Activated naive CD4-positive, alpha-beta T cell treated with anti-CD3 and anti-CD28 coated beads, Interleukin-2, amount 10 ng/mL, durations not matched to agents 7 days and 5 days (primary cell): ENCODE results near the gene PRSS2.
"Not testable (repeated sequence)": the region's sequence is repeated elsewhere in the genome, so short reads cannot be mapped to it uniquely, and the experiment has no call there.

ENCODE experiments used
- CTCF ChIA-PET: fragments of 350-600 bp; sonication (Branson Sonifier 250); formaldehyde crosslinking; loops from one replicate; lab custom pipeline; 2021; ENCODE audit warnings: antibody characterized with exemption; lab: Charles Lee
- DNase-seq: peaks from one replicate; pipeline ENCODE4 v3.0.0-alpha.2; 2020
- H3K27ac Mint-ChIP-seq: one replicate; pipeline ENCODE4 v1.8.0; 2021; ENCODE audit warnings: mild to moderate bottlenecking, moderate library complexity, mixed read lengths
- H3K27me3 Mint-ChIP-seq: one replicate; pipeline ENCODE4 v1.8.0; 2021; ENCODE audit warnings: mild to moderate bottlenecking, mixed read lengths
- H3K36me3 Mint-ChIP-seq: one replicate; pipeline ENCODE4 v1.8.0; 2021; ENCODE audit warnings: mixed read lengths
- H3K4me1 Mint-ChIP-seq: one replicate; pipeline ENCODE4 v1.8.0; 2021; ENCODE audit warnings: mixed read lengths
- H3K4me3 Mint-ChIP-seq: one replicate; pipeline ENCODE4 v1.8.0; 2021; ENCODE audit warnings: mild to moderate bottlenecking, moderate library complexity, mixed read lengths
- H3K9me3 Mint-ChIP-seq: one replicate; pipeline ENCODE4 v1.8.0; 2021; ENCODE audit warnings: mixed read lengths

PRSS2 gene

DNA sequence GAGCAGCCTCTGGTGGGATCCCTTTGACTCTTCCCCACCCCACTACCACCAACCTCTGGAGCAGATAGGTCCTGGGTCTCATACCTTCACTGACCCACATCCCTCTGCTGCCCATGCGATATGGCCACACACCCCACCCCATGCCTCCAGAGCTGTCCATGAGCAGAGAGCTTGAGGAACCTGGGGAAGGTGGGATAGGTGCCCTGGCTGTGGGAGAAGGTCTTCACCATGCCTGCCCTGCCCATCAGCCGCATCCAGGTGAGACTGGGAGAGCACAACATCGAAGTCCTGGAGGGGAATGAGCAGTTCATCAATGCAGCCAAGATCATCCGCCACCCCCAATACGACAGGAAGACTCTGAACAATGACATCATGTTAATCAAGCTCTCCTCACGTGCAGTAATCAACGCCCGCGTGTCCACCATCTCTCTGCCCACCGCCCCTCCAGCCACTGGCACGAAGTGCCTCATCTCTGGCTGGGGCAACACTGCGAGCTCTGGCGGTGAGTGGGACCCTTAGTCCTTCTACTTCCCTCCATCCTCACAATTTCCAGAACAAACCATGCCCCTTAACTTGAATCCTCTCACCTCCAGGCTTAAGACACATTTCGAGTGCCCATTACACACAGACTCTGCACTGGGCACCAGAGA is 19.1 kb upstream of the PRSS2 start:
- H3K9me3 Mint-ChIP-seq, DNase-seq, H3K4me1 Mint-ChIP-seq, H3K4me3 Mint-ChIP-seq, H3K36me3 Mint-ChIP-seq, CTCF ChIA-PET, H3K27ac Mint-ChIP-seq: not testable (repeated sequence)
- peaks cover 15% of the 10 kb centered on the region for H3K27me3 Mint-ChIP-seq

DNA sequence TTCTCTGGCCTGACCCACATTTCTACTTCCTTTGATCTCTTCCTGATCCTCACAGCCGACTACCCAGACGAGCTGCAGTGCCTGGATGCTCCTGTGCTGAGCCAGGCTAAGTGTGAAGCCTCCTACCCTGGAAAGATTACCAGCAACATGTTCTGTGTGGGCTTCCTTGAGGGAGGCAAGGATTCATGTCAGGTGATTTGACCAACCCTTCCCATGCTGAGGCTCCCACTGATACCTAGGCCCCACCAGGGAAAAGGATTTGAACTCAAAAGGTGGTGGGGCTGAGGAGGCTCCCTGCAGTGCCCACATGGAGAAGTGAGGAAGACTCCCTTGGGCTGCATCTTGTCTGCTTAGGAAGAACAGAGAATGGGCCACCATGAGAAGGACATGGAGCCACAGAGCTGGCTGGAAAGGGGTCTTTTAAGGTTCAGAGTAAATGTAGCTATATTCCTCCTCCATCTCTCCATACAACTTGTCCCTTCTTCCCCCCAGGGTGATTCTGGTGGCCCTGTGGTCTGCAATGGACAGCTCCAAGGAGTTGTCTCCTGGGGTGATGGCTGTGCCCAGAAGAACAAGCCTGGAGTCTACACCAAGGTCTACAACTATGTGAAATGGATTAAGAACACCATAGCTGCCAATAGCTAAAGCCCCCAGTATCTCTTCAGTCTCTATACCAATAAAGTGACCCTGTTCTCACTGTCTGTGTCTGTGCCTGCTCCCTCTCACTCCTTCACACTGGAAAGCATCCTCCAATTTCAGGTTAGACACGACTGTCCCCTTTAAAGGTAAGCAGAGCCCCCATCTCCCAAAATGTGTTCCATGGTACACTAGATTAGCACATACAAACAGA is 18.2 kb upstream of the PRSS2 start:
- no peaks in the 10 kb centered on the region for H3K4me1 Mint-ChIP-seq
- H3K27me3 Mint-ChIP-seq, result peaks cover 20% of the 10 kb centered on the region
- H3K9me3 Mint-ChIP-seq, result no peaks in the 10 kb centered on the region
- no peaks in the 10 kb centered on the region for H3K36me3 Mint-ChIP-seq
- CTCF ChIA-PET, result interaction anchor here (1.3 kb wide), 1 partner anchor 81 kb away, joined by 4 read pairs; no protein-coding TSS in a partner anchor
- H3K4me3 Mint-ChIP-seq, result no peak overlapping the region
- DNase-seq, result no peak
- no peak overlapping the region for H3K27ac Mint-ChIP-seq

DNA sequence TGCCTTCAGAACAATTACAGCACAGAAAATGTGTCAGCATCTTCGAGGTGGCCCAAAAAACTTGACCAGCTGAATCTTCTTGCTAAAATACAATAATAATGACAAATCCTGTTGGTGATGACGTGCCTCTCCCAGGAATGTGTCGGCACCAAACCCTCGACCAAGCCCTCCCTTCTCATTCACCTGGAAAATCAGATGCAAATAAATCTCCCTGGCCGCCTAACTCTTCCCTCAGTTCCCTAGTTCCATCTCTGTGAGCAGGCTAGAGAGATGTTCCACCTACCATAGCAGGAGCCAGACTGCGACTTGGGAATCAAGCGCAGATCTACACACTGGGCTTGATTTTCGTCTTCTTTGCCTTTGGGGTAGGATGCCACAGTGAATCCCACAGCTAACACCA is 17.4 kb upstream of the PRSS2 start:
- H3K27ac Mint-ChIP-seq, result no peak overlapping the region
- H3K36me3 Mint-ChIP-seq, result no peaks in the 10 kb centered on the region
- CTCF ChIA-PET, result interaction anchor here (1.3 kb wide), 1 partner anchor 81 kb away, joined by 4 read pairs; no protein-coding TSS in a partner anchor
- peaks cover 16% of the 10 kb centered on the region for H3K27me3 Mint-ChIP-seq
- no peak for DNase-seq
- H3K9me3 Mint-ChIP-seq, result no peaks in the 10 kb centered on the region
- H3K4me3 Mint-ChIP-seq, result no peak overlapping the region
- no peaks in the 10 kb centered on the region for H3K4me1 Mint-ChIP-seq

DNA sequence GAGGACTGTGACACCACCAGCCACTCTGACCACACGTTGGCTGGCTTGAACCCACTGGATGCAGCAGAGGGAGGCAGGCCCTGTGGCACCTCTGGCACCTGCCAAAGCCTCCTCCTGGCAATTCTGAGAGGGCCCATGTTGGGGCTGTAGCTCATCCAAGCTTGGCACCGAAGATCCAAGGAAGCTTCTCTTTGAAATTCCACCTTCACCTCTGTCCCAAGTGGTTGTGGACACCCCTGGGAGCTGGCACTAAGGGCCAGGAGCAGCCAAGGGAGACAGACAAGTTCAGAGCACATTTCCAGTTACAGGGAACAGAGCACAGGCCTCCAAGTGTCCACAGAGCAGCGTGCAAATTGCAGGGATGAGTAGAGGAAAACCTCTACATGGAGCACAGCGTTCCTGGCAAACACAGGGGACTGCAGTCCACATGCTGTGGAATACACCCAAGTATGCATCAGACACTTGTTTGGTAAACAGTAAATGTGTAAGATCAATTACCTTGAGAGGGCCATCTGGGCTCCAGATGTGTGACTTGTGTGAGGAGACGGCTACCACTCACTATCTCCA is 16.8 kb upstream of the PRSS2 start:
- not testable (repeated sequence) for H3K4me1 Mint-ChIP-seq, H3K36me3 Mint-ChIP-seq, H3K27ac Mint-ChIP-seq, DNase-seq, H3K4me3 Mint-ChIP-seq, H3K9me3 Mint-ChIP-seq
- CTCF ChIA-PET, result interaction anchor here (1.3 kb wide), 1 partner anchor 82 kb away, joined by 4 read pairs; no protein-coding TSS in a partner anchor
- peaks cover 19% of the 10 kb centered on the region for H3K27me3 Mint-ChIP-seq

DNA sequence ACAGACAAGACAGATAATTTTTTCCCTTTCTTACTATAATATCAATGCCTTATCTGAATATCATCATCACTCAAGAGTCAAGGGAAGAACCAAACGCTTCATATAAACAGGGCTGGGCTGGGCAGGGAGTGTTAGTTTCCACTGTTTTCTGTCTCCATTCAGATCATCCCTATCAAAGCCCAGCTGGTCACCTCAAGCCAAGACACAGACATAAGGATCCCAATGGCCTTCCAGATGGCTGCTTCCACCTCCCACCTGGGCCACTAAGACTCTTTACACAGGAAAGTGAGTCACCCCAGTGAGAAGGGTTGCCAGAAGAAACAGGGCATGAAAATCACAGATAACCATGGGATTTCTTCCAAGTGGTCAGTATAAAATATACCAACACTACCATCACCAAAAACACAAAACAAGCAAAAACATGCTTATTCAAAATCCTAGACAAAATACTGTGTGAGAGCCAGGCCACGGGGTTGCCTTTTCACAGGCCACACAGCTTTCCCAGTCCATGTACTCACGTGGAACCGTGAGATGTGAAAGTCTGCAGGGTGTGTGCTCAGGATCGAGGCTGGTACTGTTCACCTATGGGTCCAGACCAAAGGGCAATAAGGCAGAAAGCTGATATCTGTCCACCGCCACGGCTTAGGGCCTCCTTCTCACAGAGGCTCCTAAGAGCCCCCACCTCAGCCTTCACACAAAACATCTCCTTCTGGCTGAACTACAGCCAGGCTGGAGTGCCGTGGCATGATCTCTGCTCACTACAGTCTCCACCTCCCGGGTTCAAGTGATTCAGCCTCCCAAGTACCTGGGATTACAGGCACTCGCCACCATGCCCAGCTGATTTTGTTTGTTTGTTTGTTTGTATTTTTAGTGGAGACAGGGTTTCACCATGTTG is 15.8 kb upstream of the PRSS2 start:
- Mint-ChIP-seq H3K4me3 (no peak overlapping the region), H3K4me1 (no peaks in the 10 kb centered on the region), H3K27ac (no peak overlapping the region), H3K27me3 (peaks cover 20% of the 10 kb centered on the region), H3K36me3 (no peaks in the 10 kb centered on the region), H3K9me3 (no peaks in the 10 kb centered on the region)
- CTCF ChIA-PET, result no interaction called here
- no peak for DNase-seq

DNA sequence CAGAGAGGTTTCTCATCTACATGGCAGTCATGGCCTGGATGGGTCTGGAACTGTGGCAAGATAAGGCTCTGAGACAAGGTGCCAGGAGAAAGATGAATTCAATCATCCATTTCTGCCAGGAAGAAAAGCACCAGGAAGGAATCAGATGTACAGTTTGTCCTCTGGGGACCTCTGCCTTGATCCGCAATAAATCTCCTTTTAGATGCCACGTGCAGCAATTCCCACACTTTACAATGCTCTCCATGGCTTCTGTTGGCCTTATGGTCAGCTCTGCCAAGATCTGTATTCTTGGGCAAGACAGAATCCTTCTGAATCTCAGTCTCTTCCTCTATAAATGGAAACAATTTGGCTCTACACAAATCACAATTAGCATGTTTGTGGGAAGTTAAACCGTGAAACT is 12.5 kb upstream of the PRSS2 start:
- H3K4me1 Mint-ChIP-seq, H3K36me3 Mint-ChIP-seq, H3K9me3 Mint-ChIP-seq, CTCF ChIA-PET, DNase-seq, H3K4me3 Mint-ChIP-seq, H3K27ac Mint-ChIP-seq: not testable (repeated sequence)
- H3K27me3 Mint-ChIP-seq, result peaks cover 16% of the 10 kb centered on the region

DNA sequence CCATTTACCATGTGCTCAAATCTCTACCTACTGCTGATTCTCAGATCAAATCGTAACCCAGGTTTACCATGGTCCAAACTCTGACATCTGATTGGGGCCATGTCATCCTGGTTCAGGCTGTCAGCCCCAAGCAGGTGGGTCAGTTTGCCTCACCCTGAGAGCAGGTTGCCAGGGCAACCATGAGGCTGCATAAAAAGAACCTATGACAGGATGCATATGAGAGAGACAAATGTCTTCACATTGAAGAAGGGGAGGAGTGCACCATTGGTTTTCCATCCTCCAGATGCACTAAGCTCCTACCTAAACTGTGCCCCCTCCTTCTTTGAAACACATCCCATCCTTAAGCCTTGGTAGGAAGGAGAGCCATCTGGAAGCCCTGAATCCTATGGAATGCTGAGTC is 11.3 kb upstream of the PRSS2 start:
- Mint-ChIP-seq H3K27me3 (peaks cover 16% of the 10 kb centered on the region), H3K4me3 (no peak overlapping the region), H3K9me3 (no peaks in the 10 kb centered on the region), H3K36me3 (no peaks in the 10 kb centered on the region), H3K4me1 (no peaks in the 10 kb centered on the region), H3K27ac (no peak overlapping the region)
- DNase-seq, result no peak
- CTCF ChIA-PET, result no interaction called here

DNA sequence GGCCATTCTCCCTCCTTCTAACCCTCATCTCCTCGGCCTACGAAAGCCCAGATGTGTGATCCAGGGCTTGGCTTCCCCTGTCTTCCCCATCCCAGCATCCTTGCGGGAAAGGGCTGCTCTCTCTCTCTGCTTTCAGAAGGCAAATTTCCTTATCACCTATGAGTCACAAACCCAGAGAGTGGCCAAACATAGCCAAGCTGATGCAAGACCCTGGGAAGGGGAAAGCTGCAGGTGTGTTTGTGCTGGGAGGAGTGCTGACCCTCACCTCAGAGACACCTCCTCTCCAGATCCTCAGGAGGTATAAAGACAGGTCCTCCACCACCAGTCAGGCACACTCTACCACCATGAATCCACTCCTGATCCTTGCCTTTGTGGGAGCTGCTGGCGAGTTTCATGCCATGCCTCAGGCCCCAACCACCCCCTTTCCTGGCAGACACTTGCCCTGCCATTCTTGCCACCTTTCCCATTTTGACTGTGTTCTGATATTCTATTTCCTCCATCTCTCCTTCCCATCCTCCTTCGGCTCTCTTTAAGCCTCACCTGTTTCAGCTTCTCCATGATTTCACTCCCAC is 10.6 kb upstream of the PRSS2 start:
- Mint-ChIP-seq H3K4me1 (no peaks in the 10 kb centered on the region), H3K36me3 (no peaks in the 10 kb centered on the region), H3K27ac (no peak overlapping the region), H3K4me3 (no peak overlapping the region), H3K27me3 (peaks cover 16% of the 10 kb centered on the region), H3K9me3 (no peaks in the 10 kb centered on the region)
- CTCF ChIA-PET, result no interaction called here
- DNase-seq, result no peak

DNA sequence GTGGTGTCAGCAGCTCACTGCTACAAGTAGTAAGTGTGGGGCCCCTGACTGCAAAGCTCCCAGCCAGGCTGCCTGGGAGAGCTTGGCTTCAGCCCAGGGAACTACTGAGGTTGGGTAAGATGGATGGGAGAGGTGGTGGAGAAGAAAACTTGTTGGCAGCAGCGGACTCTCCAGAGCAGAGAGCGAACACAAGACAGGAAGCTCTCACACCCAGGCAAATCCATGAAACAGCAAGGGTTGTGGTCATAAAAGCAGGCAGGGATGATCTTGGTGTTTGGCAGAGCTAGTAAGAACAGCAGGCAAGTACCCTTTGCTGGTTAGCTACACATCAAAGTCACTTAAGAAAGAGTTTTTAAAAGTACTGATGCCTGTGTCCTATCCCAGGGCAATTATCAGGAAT is 9.2 kb upstream of the PRSS2 start:
- CTCF ChIA-PET, H3K4me1 Mint-ChIP-seq, H3K9me3 Mint-ChIP-seq, DNase-seq, H3K27ac Mint-ChIP-seq, H3K4me3 Mint-ChIP-seq, H3K36me3 Mint-ChIP-seq: not testable (repeated sequence)
- H3K27me3 Mint-ChIP-seq, result peaks cover 16% of the 10 kb centered on the region

DNA sequence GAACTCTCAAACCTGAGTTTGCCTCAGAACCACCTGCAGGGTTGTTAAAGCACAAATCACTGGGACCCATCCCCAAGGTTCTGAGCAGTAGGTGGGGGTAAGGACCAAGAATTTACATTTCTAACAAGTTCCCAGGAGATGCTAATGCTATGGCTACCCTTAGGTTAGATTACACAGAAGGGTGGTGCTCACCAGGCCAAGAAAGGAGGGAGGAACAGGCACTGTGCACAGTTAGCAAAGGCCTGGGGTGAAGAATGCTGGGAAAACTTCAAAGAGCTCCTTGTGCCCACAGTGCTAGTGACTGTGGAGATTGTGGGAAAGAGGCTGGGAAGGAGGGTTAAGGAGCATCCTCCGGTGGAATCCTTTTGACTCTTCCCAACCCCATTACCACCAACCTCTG is 8.7 kb upstream of the PRSS2 start:
- Mint-ChIP-seq H3K27ac (no peak overlapping the region), H3K4me1 (no peaks in the 10 kb centered on the region), H3K4me3 (no peak overlapping the region), H3K9me3 (no peaks in the 10 kb centered on the region), H3K27me3 (peaks cover 13% of the 10 kb centered on the region), H3K36me3 (no peaks in the 10 kb centered on the region)
- CTCF ChIA-PET, result no interaction called here
- DNase-seq, result no peak

DNA sequence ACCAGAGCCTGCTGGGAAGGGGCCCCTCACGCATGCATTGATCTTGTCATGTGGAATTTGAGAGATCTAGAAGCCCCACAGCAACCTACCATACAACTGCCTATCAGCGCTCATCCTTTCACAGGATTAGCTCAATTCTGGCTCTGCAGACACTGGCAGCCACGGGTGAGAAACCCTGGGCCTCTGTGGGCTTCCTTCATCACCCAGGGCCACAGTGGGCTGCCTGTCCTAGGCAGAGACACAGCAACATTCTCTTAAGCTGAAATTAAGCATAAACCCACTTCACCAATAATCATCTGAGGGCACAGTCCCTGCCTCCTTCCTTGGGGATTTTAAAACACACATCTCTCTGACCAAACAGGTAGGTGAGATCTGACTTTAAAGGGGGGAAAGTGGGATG is 3.3 kb upstream of the PRSS2 start:
- H3K36me3 Mint-ChIP-seq, result no peaks in the 10 kb centered on the region
- no peaks in the 10 kb centered on the region for H3K9me3 Mint-ChIP-seq
- H3K27me3 Mint-ChIP-seq, result peaks cover 12% of the 10 kb centered on the region
- CTCF ChIA-PET, result no interaction called here
- no peak overlapping the region for H3K27ac Mint-ChIP-seq
- no peak overlapping the region for H3K4me3 Mint-ChIP-seq
- peaks cover 2% of the 10 kb centered on the region for H3K4me1 Mint-ChIP-seq
- no peak for DNase-seq

DNA sequence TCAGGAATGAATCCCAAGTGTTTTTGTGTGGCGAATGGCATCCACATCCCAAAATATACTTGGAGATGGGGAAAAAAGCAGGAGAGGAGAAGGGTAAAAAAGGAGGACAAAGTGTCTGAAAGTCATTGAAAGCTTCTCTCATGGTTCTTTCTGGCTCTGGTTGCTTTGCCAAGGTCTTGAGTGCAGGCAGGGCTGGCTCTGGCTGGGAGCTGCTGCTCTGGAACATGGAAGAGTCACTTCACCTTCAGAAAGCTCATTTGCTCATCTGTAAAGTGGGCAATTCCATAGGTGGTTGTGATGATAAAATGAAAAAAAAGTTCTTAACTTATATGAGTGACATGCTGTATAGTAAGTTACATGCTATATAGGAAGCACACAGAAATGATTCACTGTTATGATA is 2.9 kb upstream of the PRSS2 start:
- CTCF ChIA-PET, result no interaction called here
- no peak for DNase-seq
- H3K4me1 Mint-ChIP-seq, result peaks cover 2% of the 10 kb centered on the region
- no peak overlapping the region for H3K4me3 Mint-ChIP-seq
- H3K9me3 Mint-ChIP-seq, result no peaks in the 10 kb centered on the region
- no peak overlapping the region for H3K27ac Mint-ChIP-seq
- H3K27me3 Mint-ChIP-seq, result peaks cover 8% of the 10 kb centered on the region
- no peaks in the 10 kb centered on the region for H3K36me3 Mint-ChIP-seq

DNA sequence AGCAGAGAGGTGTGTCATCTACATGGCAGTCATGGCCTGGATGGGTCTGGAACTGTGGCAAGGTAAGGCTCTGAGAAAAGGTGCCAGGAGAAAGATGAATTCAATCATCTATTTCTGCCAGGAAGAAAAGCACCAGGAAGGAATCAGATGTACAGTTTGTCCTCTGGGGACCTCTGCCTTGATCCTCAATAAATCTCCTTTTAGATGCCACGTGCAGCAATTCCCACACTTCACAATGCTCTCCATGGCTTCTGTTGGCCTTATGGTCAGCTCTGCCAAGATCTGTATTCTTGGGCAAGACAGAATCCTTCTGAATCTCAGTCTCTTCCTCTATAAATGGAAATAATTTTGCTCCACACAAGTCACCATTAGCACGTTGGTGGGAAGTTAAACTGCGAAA is 1.9 kb upstream of the PRSS2 start:
- DNase-seq, H3K27ac Mint-ChIP-seq, H3K4me1 Mint-ChIP-seq, CTCF ChIA-PET, H3K9me3 Mint-ChIP-seq, H3K36me3 Mint-ChIP-seq, H3K4me3 Mint-ChIP-seq: not testable (repeated sequence)
- peaks cover 15% of the 10 kb centered on the region for H3K27me3 Mint-ChIP-seq

DNA sequence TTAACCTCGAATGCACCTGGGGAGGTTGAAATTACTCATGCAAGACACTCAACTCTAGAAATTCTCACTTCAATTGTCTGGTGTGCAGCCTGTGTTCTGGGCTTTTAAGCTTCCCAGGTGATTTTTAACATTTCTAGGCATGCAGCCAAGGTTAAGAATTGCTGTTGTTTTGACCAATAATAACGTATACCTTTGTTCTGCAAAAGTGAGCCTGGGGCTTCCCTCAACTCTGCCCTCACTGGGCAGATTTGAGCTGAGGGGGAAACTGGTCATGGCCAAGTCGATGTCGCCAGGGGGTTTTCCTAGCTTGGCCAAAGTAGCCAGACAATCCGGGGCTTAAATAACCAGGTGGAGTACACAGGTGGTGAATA is 568 bp downstream of the PRSS2 start:
- H3K27ac Mint-ChIP-seq, result no peak overlapping the region
- DNase-seq, result no peak

More for the DNA sequence above, 568 bp downstream of the PRSS2 start:
- CTCF ChIA-PET, result interaction anchor here (1.1 kb wide), 1 partner anchor 134 kb away, joined by 3 read pairs; no protein-coding TSS in a partner anchor
- H3K4me3 Mint-ChIP-seq, result no peak overlapping the region
- no peaks in the 10 kb centered on the region for H3K9me3 Mint-ChIP-seq
- peaks cover 16% of the 10 kb centered on the region for H3K27me3 Mint-ChIP-seq
- H3K4me1 Mint-ChIP-seq, result peaks cover 2% of the 10 kb centered on the region
- H3K36me3 Mint-ChIP-seq, result no peaks in the 10 kb centered on the region
